SK-N-SH treated with all-trans-retinoic acid at 6 μM for 48 hours (cell line): ENCODE data around the gene SART1.

Source experiments
- ATAC-seq: fragments of 200-7000 bp; cut with Tn5 transposase; 3 replicates; pipeline ENCODE4 v1.9.1; 2020; ENCODE audit warnings: mild to moderate bottlenecking, moderate library complexity
- ARNTL ChIP-seq: fragments of 450-650 bp; formaldehyde crosslinking; IDR thresholded peaks from 2 replicates; pipeline ENCODE4 v1.5.0; 2020; ENCODE audit warnings: low read depth, mild to moderate bottlenecking, moderate library complexity, borderline replicate concordance
- BACH2 ChIP-seq: fragments of 250-450 bp; sonication (Bioruptor Pico); IDR thresholded peaks from 2 replicates; pipeline ENCODE4 v1.9.0; 2021; ENCODE audit warnings: mild to moderate bottlenecking, borderline replicate concordance
- CSDC2 ChIP-seq: fragments of 250-450 bp; sonication (Bioruptor Pico); IDR thresholded peaks from 2 replicates; pipeline ENCODE4 v1.5.0; 2020; ENCODE audit warnings: mild to moderate bottlenecking, moderate library complexity
- GLIS3 ChIP-seq: fragments of 250-450 bp; sonication (Bioruptor Pico); IDR thresholded peaks from 2 replicates; pipeline ENCODE4 v1.5.0; 2020; ENCODE audit warnings: mild to moderate bottlenecking, moderate library complexity
- OSR1 ChIP-seq: fragments of 250-450 bp; sonication (Bioruptor Pico); IDR thresholded peaks from 2 replicates; pipeline ENCODE4 v1.8.0; 2022; ENCODE audit warnings: moderate library complexity, mild to moderate bottlenecking, inconsistent platforms
- PPARA ChIP-seq: fragments of 250-450 bp; sonication (Bioruptor Pico); IDR thresholded peaks from 2 replicates; pipeline ENCODE4 v1.5.0; 2020; ENCODE audit warnings: mild to moderate bottlenecking, borderline replicate concordance
- SNAI2 ChIP-seq: fragments of 250-450 bp; sonication (Bioruptor Pico); IDR thresholded peaks from 2 replicates; pipeline ENCODE4 v1.5.0; 2020; ENCODE audit warnings: mild to moderate bottlenecking, moderate library complexity
- TCF4 ChIP-seq: fragments of 250-450 bp; sonication (Bioruptor Pico); IDR thresholded peaks from 2 replicates; pipeline ENCODE4 v1.8.0; 2021; ENCODE audit warnings: mild to moderate bottlenecking, moderate library complexity, borderline replicate concordance
- TOX ChIP-seq: fragments of 250-450 bp; sonication (Bioruptor Pico); IDR thresholded peaks from 2 replicates; pipeline ENCODE4 v1.8.0; 2021; ENCODE audit warnings: mild to moderate bottlenecking, moderate library complexity, borderline replicate concordance
- ZC3H10 ChIP-seq: fragments of 250-450 bp; sonication (Bioruptor Pico); IDR thresholded peaks from 2 replicates; pipeline ENCODE4 v1.5.1; 2021; ENCODE audit warnings: mild to moderate bottlenecking, moderate library complexity
- ZFP30 ChIP-seq: fragments of 450-650 bp; formaldehyde crosslinking; IDR thresholded peaks from 2 replicates; pipeline ENCODE4 v1.5.0; 2022; ENCODE audit warnings: mild to moderate bottlenecking, moderate library complexity
- ZNF565 ChIP-seq: fragments of 450-650 bp; formaldehyde crosslinking; conservative IDR thresholded peaks from 2 replicates; pipeline ENCODE4 v1.5.0; 2020; ENCODE audit warnings: low read depth, mild to moderate bottlenecking, moderate library complexity
- ZNF70 ChIP-seq: fragments of 450-650 bp; formaldehyde crosslinking; IDR thresholded peaks from 2 replicates; pipeline ENCODE4 v1.5.0; 2020; ENCODE audit warnings: mild to moderate bottlenecking, moderate library complexity
- ZNF8 ChIP-seq: fragments of 450-650 bp; formaldehyde crosslinking; IDR thresholded peaks from 2 replicates; pipeline ENCODE4 v1.5.0; 2020; ENCODE audit warnings: mild to moderate bottlenecking, moderate library complexity
- TF ChIP-seq, protein P1 (sequence below): fragments of 250-450 bp; sonication (Bioruptor Pico); IDR thresholded peaks from 2 replicates; pipeline ENCODE4 v1.8.0; 2021; ENCODE audit warnings: low read depth, mild to moderate bottlenecking, moderate library complexity, borderline replicate concordance
- TF ChIP-seq, protein P2 (sequence below): fragments of 250-450 bp; sonication (Bioruptor Pico); IDR thresholded peaks from 2 replicates; pipeline ENCODE4 v1.8.0; 2020; ENCODE audit warnings: mild to moderate bottlenecking, moderate library complexity, borderline replicate concordance
- TF ChIP-seq, protein P3 (sequence below): fragments of 250-450 bp; sonication (Bioruptor Pico); IDR thresholded peaks from 2 replicates; pipeline ENCODE4 v1.5.1; 2020; ENCODE audit warnings: low read depth, mild to moderate bottlenecking, moderate library complexity
- TF ChIP-seq, protein P4 (sequence below): fragments of 250-450 bp; sonication (Bioruptor Pico); IDR thresholded peaks from 2 replicates; pipeline ENCODE4 v1.5.0; 2020; ENCODE audit warnings: mild to moderate bottlenecking, moderate library complexity
- TF ChIP-seq, protein P5 (sequence below): fragments of 250-450 bp; sonication (Bioruptor Pico); IDR thresholded peaks from 2 replicates; pipeline ENCODE4 v1.5.1; 2021; ENCODE audit warnings: mild to moderate bottlenecking, moderate library complexity

The SART1 gene

DNA sequence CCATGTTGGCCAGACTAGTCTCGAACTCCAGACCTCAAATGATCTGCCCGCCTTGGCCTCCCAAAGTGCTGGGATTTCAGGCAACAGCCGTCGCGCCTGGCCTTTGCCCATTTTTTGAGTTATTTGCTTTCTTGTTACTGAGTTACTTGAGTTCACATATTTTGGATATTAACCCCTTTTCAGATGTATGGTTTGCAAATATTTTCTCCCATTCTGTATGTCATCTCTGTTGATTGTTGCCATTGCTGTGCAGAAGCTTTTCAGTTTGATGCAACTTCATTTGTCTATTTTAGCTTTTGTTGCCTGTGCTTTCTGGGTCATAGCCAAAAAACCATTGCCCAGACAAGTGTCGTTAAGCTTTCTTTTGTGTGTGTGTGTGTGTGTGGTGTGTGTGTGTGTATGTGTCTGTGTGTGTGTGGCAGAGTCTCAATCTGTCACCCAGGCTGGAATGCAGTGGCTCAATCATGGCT lies 9.4 kb upstream of the SART1 start:
- TF ChIP-seq, protein P1, sequence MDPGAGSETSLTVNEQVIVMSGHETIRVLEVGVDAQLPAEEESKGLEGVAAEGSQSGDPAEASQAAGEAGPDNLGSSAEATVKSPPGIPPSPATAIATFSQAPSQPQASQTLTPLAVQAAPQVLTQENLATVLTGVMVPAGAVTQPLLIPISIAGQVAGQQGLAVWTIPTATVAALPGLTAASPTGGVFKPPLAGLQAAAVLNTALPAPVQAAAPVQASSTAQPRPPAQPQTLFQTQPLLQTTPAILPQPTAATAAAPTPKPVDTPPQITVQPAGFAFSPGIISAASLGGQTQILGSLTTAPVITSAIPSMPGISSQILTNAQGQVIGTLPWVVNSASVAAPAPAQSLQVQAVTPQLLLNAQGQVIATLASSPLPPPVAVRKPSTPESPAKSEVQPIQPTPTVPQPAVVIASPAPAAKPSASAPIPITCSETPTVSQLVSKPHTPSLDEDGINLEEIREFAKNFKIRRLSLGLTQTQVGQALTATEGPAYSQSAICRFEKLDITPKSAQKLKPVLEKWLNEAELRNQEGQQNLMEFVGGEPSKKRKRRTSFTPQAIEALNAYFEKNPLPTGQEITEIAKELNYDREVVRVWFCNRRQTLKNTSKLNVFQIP, result no peak
- ATAC-seq, result no peak

DNA sequence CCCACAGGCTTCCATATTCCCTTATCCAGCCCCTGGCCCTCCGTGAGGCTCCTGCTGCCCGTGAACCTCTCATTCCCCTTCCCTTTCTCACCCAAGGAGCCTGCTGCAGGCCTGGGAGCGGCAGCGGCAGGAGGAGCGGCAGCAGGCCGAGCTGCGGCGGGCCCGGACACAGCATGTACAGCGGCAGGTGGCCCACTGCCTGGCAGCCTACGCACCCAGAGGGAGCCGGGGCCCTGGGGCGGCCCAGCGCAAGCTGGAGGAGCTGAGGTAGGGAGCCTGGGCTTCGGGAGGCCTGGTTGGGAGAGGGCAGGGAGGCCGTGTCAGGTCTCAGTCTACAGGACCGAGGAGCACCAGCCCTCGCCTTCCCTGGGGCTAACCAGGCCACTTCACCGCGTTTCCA lies 8.1 kb upstream of the SART1 start:
- ATAC-seq, result no peak
- no peak for TF ChIP-seq GLIS3 (CRISPR knock-in tag)

DNA sequence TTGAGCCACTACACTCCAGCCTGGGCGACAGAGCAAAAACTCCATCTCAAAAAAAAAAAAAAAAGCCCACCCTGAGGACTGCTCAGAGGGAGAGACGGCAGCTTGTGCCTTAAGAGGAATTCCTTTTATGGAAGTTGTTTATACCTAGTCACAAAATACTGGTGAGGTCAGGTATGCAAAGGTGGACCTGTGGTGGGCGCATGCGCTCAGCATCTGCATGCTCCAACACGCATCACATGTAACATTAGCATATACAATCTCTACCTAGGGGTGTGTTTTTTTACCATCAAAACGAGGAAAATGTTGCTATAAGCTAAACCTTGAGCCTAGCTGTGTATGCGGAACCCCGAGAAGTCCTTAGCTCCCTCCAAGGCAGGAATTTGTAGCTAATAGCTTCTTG lies 6.8 kb upstream of the SART1 start:
- no peak for TF ChIP-seq GLIS3 (CRISPR knock-in tag)
- ATAC-seq, result no peak

DNA sequence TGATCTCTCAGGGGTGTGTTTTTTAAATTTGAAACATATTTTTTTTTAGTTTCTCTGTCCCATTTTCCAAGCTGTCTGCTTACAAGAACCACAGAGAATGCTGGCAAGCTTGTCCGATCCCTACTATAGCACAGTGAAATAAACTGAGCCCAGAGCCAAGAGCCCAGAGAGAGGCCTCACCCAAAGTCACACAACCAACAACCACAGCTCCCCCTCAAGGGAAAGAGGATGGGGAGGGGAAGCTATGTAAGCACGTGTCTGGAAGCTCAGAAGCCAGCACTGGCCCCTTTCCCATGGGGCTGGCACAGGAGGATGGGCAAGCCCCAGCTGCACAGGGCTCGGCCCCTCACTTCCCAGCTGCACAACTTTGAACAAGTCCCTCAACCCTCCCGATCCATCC lies 3.2 kb upstream of the SART1 start:
- TF ChIP-seq, protein P2, sequence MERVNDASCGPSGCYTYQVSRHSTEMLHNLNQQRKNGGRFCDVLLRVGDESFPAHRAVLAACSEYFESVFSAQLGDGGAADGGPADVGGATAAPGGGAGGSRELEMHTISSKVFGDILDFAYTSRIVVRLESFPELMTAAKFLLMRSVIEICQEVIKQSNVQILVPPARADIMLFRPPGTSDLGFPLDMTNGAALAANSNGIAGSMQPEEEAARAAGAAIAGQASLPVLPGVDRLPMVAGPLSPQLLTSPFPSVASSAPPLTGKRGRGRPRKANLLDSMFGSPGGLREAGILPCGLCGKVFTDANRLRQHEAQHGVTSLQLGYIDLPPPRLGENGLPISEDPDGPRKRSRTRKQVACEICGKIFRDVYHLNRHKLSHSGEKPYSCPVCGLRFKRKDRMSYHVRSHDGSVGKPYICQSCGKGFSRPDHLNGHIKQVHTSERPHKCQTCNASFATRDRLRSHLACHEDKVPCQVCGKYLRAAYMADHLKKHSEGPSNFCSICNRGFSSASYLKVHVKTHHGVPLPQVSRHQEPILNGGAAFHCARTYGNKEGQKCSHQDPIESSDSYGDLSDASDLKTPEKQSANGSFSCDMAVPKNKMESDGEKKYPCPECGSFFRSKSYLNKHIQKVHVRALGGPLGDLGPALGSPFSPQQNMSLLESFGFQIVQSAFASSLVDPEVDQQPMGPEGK (CRISPR knock-in tag), result no peak
- no peak for TF ChIP-seq SNAI2 (CRISPR knock-in tag)
- TF ChIP-seq TOX (CRISPR knock-in tag), result no peak
- TF ChIP-seq ZNF8 (CRISPR knock-in tag), result no peak
- no peak for TF ChIP-seq ZFP30
- TF ChIP-seq TCF4 (CRISPR knock-in tag), result no peak
- no peak for TF ChIP-seq ZC3H10 (CRISPR knock-in tag)
- TF ChIP-seq, all 23 proteins: peak for 0
- no peak for ATAC-seq

DNA sequence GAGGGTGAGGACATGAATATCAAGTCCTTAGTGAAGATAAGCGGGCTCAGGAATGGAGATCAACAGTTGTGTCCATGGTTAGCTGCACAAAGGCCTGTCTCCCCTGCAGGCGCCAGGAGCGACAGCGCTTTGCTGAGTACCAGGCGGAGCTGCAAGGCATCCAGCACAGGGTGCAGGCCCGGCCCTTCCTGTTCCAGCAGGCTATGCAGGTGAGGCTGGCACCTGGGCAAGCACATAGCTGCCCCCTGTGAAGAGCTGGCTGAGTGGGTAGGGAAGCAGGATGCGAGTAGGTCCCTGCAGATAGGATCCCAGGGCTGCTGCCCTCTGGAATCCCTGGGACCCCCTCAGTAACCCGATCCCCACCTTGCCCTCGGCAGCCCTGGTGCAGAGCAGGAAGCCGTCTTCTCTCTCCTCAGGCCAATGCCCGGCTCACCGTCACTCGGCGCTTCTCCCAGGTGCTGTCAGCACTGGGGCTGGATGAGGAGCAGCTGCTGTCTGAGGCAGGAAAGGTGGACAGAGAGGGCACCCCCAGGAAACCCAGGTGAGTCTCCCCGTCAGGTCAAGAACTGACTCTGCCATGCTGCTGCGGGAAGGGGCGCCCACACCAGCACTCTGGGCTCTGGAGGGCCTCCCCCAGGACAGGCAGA lies 2.6 kb upstream of the SART1 start:
- TF ChIP-seq, protein P2 (CRISPR knock-in tag), result no peak
- TF ChIP-seq ARNTL (CRISPR knock-in tag), result no peak
- TF ChIP-seq, protein P3, sequence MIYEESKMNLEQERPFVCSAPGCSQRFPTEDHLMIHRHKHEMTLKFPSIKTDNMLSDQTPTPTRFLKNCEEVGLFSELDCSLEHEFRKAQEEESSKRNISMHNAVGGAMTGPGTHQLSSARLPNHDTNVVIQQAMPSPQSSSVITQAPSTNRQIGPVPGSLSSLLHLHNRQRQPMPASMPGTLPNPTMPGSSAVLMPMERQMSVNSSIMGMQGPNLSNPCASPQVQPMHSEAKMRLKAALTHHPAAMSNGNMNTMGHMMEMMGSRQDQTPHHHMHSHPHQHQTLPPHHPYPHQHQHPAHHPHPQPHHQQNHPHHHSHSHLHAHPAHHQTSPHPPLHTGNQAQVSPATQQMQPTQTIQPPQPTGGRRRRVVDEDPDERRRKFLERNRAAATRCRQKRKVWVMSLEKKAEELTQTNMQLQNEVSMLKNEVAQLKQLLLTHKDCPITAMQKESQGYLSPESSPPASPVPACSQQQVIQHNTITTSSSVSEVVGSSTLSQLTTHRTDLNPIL, result no peak
- no peak for TF ChIP-seq BACH2 (CRISPR knock-in tag)
- TF ChIP-seq ZNF70 (CRISPR knock-in tag), result no peak
- TF ChIP-seq, all 23 proteins: peak for 0
- ATAC-seq, result no peak

DNA sequence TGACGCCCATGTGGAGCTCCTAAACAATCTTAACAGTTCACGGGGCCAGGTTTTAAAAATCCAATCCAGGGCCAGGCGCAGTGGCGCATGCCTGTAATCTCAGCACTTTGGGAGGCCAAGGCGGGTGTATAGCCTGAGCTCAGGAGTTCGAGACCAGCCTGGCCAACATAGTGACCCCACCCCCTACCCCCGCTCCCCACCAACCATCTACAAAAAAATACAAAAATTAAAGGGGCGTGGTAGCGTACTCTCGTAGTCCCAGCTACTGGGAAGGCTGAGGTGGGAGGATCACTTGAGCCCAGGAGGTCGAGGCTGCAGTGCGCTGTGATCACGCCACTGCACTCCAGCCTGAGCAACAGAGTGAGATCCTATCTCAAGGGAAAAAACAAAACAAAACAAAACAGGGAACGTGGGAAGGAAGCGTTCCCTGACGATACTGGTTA lies 689 bp upstream of the SART1 start:
- no peak for TF ChIP-seq ARNTL (CRISPR knock-in tag)
- TF ChIP-seq, protein P1, result no peak
- TF ChIP-seq PPARA, result no peak
- TF ChIP-seq ZNF565 (CRISPR knock-in tag), result no peak
- TF ChIP-seq, protein P4, sequence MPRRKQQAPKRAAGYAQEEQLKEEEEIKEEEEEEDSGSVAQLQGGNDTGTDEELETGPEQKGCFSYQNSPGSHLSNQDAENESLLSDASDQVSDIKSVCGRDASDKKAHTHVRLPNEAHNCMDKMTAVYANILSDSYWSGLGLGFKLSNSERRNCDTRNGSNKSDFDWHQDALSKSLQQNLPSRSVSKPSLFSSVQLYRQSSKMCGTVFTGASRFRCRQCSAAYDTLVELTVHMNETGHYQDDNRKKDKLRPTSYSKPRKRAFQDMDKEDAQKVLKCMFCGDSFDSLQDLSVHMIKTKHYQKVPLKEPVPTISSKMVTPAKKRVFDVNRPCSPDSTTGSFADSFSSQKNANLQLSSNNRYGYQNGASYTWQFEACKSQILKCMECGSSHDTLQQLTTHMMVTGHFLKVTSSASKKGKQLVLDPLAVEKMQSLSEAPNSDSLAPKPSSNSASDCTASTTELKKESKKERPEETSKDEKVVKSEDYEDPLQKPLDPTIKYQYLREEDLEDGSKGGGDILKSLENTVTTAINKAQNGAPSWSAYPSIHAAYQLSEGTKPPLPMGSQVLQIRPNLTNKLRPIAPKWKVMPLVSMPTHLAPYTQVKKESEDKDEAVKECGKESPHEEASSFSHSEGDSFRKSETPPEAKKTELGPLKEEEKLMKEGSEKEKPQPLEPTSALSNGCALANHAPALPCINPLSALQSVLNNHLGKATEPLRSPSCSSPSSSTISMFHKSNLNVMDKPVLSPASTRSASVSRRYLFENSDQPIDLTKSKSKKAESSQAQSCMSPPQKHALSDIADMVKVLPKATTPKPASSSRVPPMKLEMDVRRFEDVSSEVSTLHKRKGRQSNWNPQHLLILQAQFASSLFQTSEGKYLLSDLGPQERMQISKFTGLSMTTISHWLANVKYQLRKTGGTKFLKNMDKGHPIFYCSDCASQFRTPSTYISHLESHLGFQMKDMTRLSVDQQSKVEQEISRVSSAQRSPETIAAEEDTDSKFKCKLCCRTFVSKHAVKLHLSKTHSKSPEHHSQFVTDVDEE (CRISPR knock-in tag), result no peak
- TF ChIP-seq ZNF70 (CRISPR knock-in tag), result no peak
- TF ChIP-seq OSR1, result no peak
- TF ChIP-seq, protein P5, sequence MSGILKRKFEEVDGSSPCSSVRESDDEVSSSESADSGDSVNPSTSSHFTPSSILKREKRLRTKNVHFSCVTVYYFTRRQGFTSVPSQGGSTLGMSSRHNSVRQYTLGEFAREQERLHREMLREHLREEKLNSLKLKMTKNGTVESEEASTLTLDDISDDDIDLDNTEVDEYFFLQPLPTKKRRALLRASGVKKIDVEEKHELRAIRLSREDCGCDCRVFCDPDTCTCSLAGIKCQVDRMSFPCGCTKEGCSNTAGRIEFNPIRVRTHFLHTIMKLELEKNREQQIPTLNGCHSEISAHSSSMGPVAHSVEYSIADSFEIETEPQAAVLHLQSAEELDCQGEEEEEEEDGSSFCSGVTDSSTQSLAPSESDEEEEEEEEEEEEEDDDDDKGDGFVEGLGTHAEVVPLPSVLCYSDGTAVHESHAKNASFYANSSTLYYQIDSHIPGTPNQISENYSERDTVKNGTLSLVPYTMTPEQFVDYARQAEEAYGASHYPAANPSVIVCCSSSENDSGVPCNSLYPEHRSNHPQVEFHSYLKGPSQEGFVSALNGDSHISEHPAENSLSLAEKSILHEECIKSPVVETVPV (CRISPR knock-in tag), result no peak
- no peak for TF ChIP-seq CSDC2 (CRISPR knock-in tag)
- peak; percentile 20 for ATAC-seq
